ENCODE measurements around the gene CDH9. TPM values are rescaled to one million over a fixed set of nuclear protein-coding genes. Genes with fewer than 3 reads are reported as not detected.

Gene CDH9
- total and polyA plus RNA-seq, 9 of the 15 experiments (the other 6 are each of a cell fraction or from before 2014, with no cell fraction given) = not detected

GRCh38 chr5:27015758-27016157 lies 22.6 kb downstream of the CDH9 start:
- Histone ChIP-seq H3K27me3 (ENCODE audit: control insufficient read depth in 2 of 2, insufficient read depth in 2 of 2, low read length in 2 of 2) (no peaks in the 10 kb centered on the region), H2AFZ (ENCODE audit: low read depth, low read length) (no peak overlapping the region), H4K20me1 (replicated peaks; ENCODE audit: control insufficient read depth, insufficient read depth, low read length) (no peaks in the 10 kb centered on the region), H3K9me1 (ENCODE audit: control insufficient read depth, insufficient read depth, low read length) (no peaks in the 10 kb centered on the region), H3K9ac (ENCODE audit: insufficient read depth in 1 of 2, low read depth in 2 of 2, low read length in 2 of 2) (no peak overlapping the region), H3K4me2 (ENCODE audit: insufficient read depth, low read length) (no peak overlapping the region), H3K4me3 (no peak overlapping the region), H3K4me1 (replicated peaks in 1 of 2; ENCODE audit: control insufficient read depth in 2 of 2, insufficient read depth in 2 of 2, low read length in 2 of 2) (no peaks in the 10 kb centered on the region), H3K9me3 (replicated peaks; ENCODE audit: control insufficient read depth, insufficient read depth, low read depth, low read length) (no peaks in the 10 kb centered on the region), H3K79me2 (ENCODE audit: control insufficient read depth, insufficient read depth, low read length) (no peaks in the 10 kb centered on the region), H3K27ac (ENCODE audit: extremely low read depth, low read depth, low read length) (no peak overlapping the region), H3K36me3 (ENCODE audit: control insufficient read depth, insufficient read depth, low read length) (no peaks in the 10 kb centered on the region)
- DNase-seq (ENCODE audit: extremely low read depth in 1 of 4, low spot score in 3 of 4) (no peak), FAIRE-seq (no peak), ATAC-seq (no peak)
- ChIA-PET POLR2A (no interaction called here), CTCF (ENCODE audit: low intra/inter-chr PET ratio) (no interaction called here)
- BruUV-seq (replicated peaks) = no TSS peak
- TF ChIP-seq BCLAF1 (IDR thresholded peaks at IDR 0.05; ENCODE audit: borderline replicate concordance in 1 of 2, control insufficient read depth in 1 of 2, low read depth in 2 of 2, low read length in 1 of 2) (no peak), ZFP1 (CRISPR knock-in tag; IDR thresholded peaks at IDR 0.05) (no peak), YY1 (IDR thresholded peaks at IDR 0.05; ENCODE audit: borderline replicate concordance in 1 of 3, control insufficient read depth in 1 of 3, extremely low read depth in 1 of 3, insufficient read depth in 3 of 3, insufficient read length in 1 of 3, insufficient replicate concordance in 2 of 3, low read depth in 1 of 3, low read length in 2 of 3) (no peak), BRD4 (IDR thresholded peaks at IDR 0.05) (no peak), DACH1 (IDR thresholded peaks at IDR 0.05; ENCODE audit: partially characterized antibody) (peak; percentile 11)
- in situ Hi-C loops (cut with MboI) (no loop called here), intact Hi-C loops (cut with micrococcal nuclease) (no loop called here)
